Measurements from ENCODE around the gene SPOCK2.

The SPOCK2 gene

GRCh38 chr10:72027498-72027897 is 60.9 kb downstream of the SPOCK2 start:
- TF ChIP-seq CTCF (conservative IDR thresholded peaks at IDR 0.05; ENCODE audit: control insufficient read depth, insufficient read depth, low read depth, low read length): no peak
- no peak overlapping the region for H3K4me3 ChIP-seq (ENCODE audit: control insufficient read depth, low read depth, low read length)
- DNase-seq (ENCODE audit: low read depth): no peak

DNA sequence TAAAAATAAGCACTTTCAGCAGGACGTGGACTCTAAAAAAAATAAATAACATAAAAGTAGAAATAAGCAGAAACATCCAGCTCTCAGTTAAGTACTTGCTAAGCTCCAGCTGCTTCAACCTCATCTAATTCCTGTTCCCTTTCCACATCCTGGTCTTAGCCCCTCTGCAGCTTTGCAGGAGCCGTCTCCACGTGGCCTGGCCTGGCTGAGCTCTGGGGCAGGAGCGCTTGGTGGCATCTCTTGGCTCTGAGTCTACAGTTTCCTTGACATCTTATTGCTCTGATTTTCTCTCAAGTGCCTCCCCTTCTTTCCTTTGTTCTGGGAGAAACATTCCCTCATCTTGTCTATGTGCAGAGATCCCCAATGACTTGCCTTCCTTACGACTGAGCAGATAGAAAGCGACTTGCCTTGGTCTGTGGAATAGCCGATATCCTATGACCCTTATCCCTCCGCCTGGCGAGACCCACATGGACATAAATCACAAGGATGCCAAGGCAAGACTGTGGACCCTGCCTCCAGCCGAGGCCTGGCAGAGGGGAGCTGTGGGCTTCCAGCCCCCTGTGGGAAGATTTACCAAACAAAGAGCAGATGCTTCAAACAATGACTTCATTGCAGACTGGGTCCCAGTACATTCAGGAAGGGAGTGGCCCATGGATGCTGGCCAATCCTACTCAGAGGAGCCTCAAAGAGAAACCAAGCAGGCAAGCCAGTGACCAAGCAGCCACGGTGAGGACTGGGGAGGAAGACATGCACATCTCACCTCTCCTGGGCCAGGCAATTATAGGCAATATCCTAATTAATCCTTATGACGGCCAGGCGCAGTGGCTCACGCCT is 61.9 kb downstream of the SPOCK2 start:
- no peak for TF ChIP-seq CTCF (conservative IDR thresholded peaks at IDR 0.05; ENCODE audit: control insufficient read depth, insufficient read depth, low read depth, low read length)
- peak; percentile 64 for DNase-seq (ENCODE audit: low read depth)
- no peak overlapping the region for H3K4me3 ChIP-seq (ENCODE audit: control insufficient read depth, low read depth, low read length)

- no peak for TF ChIP-seq CTCF (conservative IDR thresholded peaks at IDR 0.05; ENCODE audit: control insufficient read depth, insufficient read depth, low read depth, low read length)
- H3K4me3 ChIP-seq (ENCODE audit: control insufficient read depth, low read depth, low read length): no peak overlapping the region
- no peak for DNase-seq (ENCODE audit: low read depth)
Observed at GRCh38 chr10:72025832-72026231, 62.5 kb downstream of the SPOCK2 start.

DNA sequence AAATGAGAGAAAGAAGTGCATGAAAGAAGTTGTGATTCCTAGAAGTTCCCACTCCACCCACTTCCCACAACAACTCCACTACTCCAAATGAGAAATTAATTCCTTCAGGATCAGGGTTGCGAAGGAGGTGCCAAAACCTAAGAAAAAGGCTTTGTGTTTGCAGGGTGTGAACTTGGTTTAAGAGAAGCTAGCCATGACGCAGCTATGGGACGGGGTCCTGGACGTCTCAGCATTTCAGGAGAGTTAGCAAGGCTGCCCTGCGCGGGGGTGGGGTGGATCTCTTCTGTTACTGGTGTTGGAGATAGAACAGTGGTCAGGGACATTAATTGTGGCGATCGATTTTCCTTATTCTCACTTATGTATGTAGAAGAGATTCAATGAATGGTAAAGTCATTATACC is 63.0 kb downstream of the SPOCK2 start:
- TF ChIP-seq CTCF (conservative IDR thresholded peaks at IDR 0.05; ENCODE audit: control insufficient read depth, insufficient read depth, low read depth, low read length): no peak
- H3K4me3 ChIP-seq (ENCODE audit: control insufficient read depth, low read depth, low read length): no peak overlapping the region

DNA sequence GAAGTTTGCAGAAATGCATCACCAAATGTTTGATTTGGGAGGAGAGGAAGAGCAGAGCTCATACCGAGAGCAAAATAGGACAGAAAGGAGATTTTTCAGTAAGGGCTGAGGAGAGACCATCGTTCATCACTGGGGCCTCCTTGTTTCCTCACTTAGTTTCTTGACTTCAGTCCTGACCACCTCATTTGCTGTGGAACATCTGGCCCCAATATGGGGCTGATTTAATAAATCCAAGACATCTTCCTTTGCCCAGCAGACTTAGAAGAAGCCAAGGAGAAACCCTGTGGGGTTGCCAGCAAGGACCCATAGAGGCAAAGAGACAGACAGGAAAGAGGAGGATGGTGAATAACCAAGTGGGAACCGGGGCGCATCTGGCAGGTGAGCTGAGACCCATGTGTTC is 63.8 kb downstream of the SPOCK2 start:
- TF ChIP-seq CTCF (conservative IDR thresholded peaks at IDR 0.05; ENCODE audit: control insufficient read depth, insufficient read depth, low read depth, low read length): no peak
- peak; percentile 34 for DNase-seq (ENCODE audit: low read depth)
- no peak overlapping the region for H3K4me3 ChIP-seq (ENCODE audit: control insufficient read depth, low read depth, low read length)

More for the DNA sequence above, 63.0 kb downstream of the SPOCK2 start:
- DNase-seq (ENCODE audit: low read depth): no peak

DNA sequence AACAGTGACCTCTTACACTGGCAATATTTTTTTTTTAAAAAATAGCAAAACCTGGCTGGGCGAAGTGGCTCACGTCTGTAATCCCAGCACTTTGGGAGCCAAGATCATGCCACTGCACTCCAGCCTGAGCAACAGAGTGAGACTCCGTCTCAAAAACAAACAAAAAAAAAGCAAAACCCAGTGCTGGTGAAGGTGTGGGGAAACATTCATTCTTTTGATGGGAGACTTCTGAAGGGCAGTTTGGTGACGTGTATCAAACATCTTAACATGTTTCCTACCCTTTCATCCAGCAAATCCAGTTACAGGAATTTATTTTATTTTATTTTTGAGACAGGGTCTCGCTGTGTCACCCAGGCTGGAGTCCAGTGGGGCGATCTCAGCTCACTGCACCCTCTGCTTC is 66.1 kb downstream of the SPOCK2 start:
- TF ChIP-seq CTCF (conservative IDR thresholded peaks at IDR 0.05; ENCODE audit: control insufficient read depth, insufficient read depth, low read depth, low read length): no peak
- H3K4me3 ChIP-seq (ENCODE audit: control insufficient read depth, low read depth, low read length): no peak overlapping the region
- DNase-seq (ENCODE audit: low read depth): no peak
